WTC11 (cell line): ENCODE data around the gene CISD3. TPM values are rescaled to one million over a fixed set of nuclear protein-coding genes. Genes with fewer than 3 reads are reported as not detected.

ENCODE experiments used
- ATAC-seq: fragments of 200-7000 bp; cut with Tn5 transposase; 2 replicates; pipeline ENCODE4 v1.10.0; 2021; ENCODE audit warnings: mild to moderate bottlenecking, moderate library complexity
- CTCF ChIA-PET: fragments of 300-600 bp; sonication (Branson Sonifier 250); formaldehyde crosslinking; loops from one replicate; lab custom pipeline; 2021; ENCODE audit warnings: antibody characterized with exemption; lab: Charles Lee
- POLR2A ChIA-PET: fragments of 350-600 bp; sonication (Branson Sonifier 250); formaldehyde crosslinking; loops from one replicate; lab custom pipeline; 2021; ENCODE audit warnings: antibody characterized with exemption; lab: Charles Lee
- DNase-seq: peaks from one replicate; pipeline ENCODE4 v3.0.0; 2021; ENCODE audit warnings: low spot score
- H3K27ac Mint-ChIP-seq: 2 replicates; pipeline ENCODE4 v1.8.0; 2021; ENCODE audit warnings: mixed read lengths
- H3K27me3 Mint-ChIP-seq: 2 replicates; pipeline ENCODE4 v1.8.0; 2021; ENCODE audit warnings: low read depth, mild to moderate bottlenecking, moderate library complexity, mixed read lengths
- H3K36me3 Mint-ChIP-seq: 2 replicates; pipeline ENCODE4 v1.8.0; 2021; ENCODE audit warnings: mixed read lengths
- H3K4me1 Mint-ChIP-seq: 2 replicates; pipeline ENCODE4 v1.8.0; 2022; ENCODE audit warnings: mixed read lengths
- H3K4me3 Mint-ChIP-seq: 2 replicates; pipeline ENCODE4 v1.8.0; 2021; ENCODE audit warnings: mild to moderate bottlenecking, moderate library complexity, mixed read lengths
- H3K9me3 Mint-ChIP-seq: 2 replicates; pipeline ENCODE4 v1.8.0; 2021; ENCODE audit warnings: mixed read lengths
- ATF1 ChIP-seq: sonication (generic); formaldehyde crosslinking; IDR thresholded peaks from 2 replicates; pipeline ENCODE4 v1.8.1; 2023; ENCODE audit warnings: mild to moderate bottlenecking, moderate library complexity, missing genetic modification reagents
- CREB1 ChIP-seq: sonication (generic); formaldehyde crosslinking; IDR thresholded peaks from 2 replicates; pipeline ENCODE4 v1.8.0; 2023; ENCODE audit warnings: mild to moderate bottlenecking, missing genetic modification reagents
- JAZF1 ChIP-seq: fragments of 250-450 bp; sonication (Bioruptor Pico); IDR thresholded peaks from 2 replicates; pipeline ENCODE4 v1.9.0; 2021; ENCODE audit warnings: moderate library complexity, mild to moderate bottlenecking, inconsistent platforms
- SMAD4 ChIP-seq: sonication (generic); formaldehyde crosslinking; IDR thresholded peaks from 2 replicates; pipeline ENCODE4 v1.8.0; 2022; ENCODE audit warnings: mild to moderate bottlenecking, missing genetic modification reagents
- ZBTB21 ChIP-seq: sonication (generic); formaldehyde crosslinking; IDR thresholded peaks from 2 replicates; pipeline ENCODE4 v1.8.1; 2023; ENCODE audit warnings: mild to moderate bottlenecking, missing genetic modification reagents, borderline replicate concordance
- total RNA-seq: library from RNA; stranded (reverse); gene quantifications from 3 replicates; pipeline ENCODE4 v1.2.3, GENCODE V29; 2021
- TF ChIP-seq, protein P1 (sequence below): sonication (generic); formaldehyde crosslinking; IDR thresholded peaks from 2 replicates; pipeline ENCODE4 v1.8.1; 2023; ENCODE audit warnings: mild to moderate bottlenecking, missing genetic modification reagents
- TF ChIP-seq, protein P2 (sequence below): sonication (generic); formaldehyde crosslinking; IDR thresholded peaks from 2 replicates; pipeline ENCODE4 v1.8.0; 2022; ENCODE audit warnings: missing genetic modification reagents
- TF ChIP-seq, protein P3 (sequence below): sonication (generic); formaldehyde crosslinking; IDR thresholded peaks from 2 replicates; pipeline ENCODE4 v1.8.0; 2023; ENCODE audit warnings: mild to moderate bottlenecking, missing genetic modification reagents
- TF ChIP-seq, protein P4 (sequence below): fragments of 250-450 bp; sonication (Bioruptor Pico); IDR thresholded peaks from 2 replicates; pipeline ENCODE4 v1.9.0; 2021; ENCODE audit warnings: mild to moderate bottlenecking

CISD3 gene
- total RNA-seq, 1 experiment from 2014 or later, result 12.1 TPM

- TF ChIP-seq, protein P1, sequence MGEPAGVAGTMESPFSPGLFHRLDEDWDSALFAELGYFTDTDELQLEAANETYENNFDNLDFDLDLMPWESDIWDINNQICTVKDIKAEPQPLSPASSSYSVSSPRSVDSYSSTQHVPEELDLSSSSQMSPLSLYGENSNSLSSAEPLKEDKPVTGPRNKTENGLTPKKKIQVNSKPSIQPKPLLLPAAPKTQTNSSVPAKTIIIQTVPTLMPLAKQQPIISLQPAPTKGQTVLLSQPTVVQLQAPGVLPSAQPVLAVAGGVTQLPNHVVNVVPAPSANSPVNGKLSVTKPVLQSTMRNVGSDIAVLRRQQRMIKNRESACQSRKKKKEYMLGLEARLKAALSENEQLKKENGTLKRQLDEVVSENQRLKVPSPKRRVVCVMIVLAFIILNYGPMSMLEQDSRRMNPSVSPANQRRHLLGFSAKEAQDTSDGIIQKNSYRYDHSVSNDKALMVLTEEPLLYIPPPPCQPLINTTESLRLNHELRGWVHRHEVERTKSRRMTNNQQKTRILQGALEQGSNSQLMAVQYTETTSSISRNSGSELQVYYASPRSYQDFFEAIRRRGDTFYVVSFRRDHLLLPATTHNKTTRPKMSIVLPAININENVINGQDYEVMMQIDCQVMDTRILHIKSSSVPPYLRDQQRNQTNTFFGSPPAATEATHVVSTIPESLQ (CRISPR knock-in tag), result no peak
- TF ChIP-seq ZBTB21 (CRISPR knock-in tag) (no peak), CREB1 (no peak), JAZF1 (CRISPR knock-in tag) (no peak)
- TF ChIP-seq, protein P2, sequence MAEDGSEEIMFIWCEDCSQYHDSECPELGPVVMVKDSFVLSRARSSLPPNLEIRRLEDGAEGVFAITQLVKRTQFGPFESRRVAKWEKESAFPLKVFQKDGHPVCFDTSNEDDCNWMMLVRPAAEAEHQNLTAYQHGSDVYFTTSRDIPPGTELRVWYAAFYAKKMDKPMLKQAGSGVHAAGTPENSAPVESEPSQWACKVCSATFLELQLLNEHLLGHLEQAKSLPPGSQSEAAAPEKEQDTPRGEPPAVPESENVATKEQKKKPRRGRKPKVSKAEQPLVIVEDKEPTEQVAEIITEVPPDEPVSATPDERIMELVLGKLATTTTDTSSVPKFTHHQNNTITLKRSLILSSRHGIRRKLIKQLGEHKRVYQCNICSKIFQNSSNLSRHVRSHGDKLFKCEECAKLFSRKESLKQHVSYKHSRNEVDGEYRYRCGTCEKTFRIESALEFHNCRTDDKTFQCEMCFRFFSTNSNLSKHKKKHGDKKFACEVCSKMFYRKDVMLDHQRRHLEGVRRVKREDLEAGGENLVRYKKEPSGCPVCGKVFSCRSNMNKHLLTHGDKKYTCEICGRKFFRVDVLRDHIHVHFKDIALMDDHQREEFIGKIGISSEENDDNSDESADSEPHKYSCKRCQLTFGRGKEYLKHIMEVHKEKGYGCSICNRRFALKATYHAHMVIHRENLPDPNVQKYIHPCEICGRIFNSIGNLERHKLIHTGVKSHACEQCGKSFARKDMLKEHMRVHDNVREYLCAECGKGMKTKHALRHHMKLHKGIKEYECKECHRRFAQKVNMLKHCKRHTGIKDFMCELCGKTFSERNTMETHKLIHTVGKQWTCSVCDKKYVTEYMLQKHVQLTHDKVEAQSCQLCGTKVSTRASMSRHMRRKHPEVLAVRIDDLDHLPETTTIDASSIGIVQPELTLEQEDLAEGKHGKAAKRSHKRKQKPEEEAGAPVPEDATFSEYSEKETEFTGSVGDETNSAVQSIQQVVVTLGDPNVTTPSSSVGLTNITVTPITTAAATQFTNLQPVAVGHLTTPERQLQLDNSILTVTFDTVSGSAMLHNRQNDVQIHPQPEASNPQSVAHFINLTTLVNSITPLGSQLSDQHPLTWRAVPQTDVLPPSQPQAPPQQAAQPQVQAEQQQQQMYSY, result no peak
Observed at GRCh38 chr17:38761612-38762011, 31.5 kb downstream of the CISD3 start (continued).

DNA sequence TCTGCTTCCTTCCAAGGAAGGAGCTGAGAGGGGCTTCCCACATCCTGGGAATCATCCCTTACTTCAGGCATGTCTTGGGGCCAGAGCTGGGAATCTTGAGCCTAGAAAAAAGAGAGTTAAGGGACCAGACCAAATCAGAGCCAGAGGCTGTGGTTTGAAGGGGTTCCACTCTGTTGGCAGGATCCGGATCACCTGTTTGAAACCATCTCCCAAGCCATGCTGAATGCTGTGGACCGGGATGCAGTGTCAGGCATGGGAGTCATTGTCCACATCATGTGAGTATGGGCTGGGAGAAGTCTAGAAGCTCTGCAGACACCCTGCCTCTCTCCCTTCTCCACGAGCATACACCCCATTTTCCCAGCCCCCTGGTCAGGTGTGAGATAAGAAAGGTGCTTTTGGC is 32.1 kb downstream of the CISD3 start:
- DNase-seq, result no peak
- TF ChIP-seq, protein P3, sequence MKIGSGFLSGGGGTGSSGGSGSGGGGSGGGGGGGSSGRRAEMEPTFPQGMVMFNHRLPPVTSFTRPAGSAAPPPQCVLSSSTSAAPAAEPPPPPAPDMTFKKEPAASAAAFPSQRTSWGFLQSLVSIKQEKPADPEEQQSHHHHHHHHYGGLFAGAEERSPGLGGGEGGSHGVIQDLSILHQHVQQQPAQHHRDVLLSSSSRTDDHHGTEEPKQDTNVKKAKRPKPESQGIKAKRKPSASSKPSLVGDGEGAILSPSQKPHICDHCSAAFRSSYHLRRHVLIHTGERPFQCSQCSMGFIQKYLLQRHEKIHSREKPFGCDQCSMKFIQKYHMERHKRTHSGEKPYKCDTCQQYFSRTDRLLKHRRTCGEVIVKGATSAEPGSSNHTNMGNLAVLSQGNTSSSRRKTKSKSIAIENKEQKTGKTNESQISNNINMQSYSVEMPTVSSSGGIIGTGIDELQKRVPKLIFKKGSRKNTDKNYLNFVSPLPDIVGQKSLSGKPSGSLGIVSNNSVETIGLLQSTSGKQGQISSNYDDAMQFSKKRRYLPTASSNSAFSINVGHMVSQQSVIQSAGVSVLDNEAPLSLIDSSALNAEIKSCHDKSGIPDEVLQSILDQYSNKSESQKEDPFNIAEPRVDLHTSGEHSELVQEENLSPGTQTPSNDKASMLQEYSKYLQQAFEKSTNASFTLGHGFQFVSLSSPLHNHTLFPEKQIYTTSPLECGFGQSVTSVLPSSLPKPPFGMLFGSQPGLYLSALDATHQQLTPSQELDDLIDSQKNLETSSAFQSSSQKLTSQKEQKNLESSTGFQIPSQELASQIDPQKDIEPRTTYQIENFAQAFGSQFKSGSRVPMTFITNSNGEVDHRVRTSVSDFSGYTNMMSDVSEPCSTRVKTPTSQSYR (CRISPR knock-in tag), result no peak
- no peak for TF ChIP-seq ATF1 (CRISPR knock-in tag)
- TF ChIP-seq, all 79 proteins: peak for 0
- no peak for ATAC-seq
- Mint-ChIP-seq H3K36me3 (peaks cover 63% of the 10 kb centered on the region), H3K27me3 (no peaks in the 10 kb centered on the region), H3K4me3 (no peak overlapping the region), H3K9me3 (no peaks in the 10 kb centered on the region), H3K27ac (no peak overlapping the region), H3K4me1 (no peaks in the 10 kb centered on the region)
- ChIA-PET POLR2A (interaction anchor here (0.5 to 0.9 kb wide), 2 partner anchors 8 to 28 kb away, joined by 3 read pairs; no protein-coding TSS in a partner anchor), CTCF (interaction anchor here (0.5 to 1.5 kb wide), 16 partner anchors 10 to 717 kb away, joined by 3 to 7 read pairs (median 4); partner anchors contain the start of genes FBXO47, LASP1NB and PSMB3)

DNA sequence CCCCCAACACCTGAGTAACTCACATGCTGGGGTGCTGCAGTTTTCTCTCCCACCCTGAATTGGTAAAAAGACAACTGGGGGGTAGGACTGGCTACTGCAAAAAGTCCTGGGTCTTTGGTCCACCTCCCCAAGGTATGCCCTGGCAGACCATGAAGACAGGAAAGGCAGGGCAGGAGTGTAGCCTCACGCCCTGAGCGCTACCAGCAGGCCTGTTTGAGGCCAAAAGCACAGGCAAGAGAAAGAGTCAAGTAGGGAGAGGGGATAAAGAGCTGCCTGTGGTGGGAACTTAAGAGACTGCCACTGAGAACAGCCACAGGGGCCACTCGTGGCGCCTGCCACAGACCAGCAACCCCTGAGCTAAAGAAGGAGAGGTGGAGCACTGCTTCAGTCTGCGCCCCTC is 36.2 kb downstream of the CISD3 start:
- Mint-ChIP-seq H3K9me3 (no peaks in the 10 kb centered on the region), H3K27ac (no peak overlapping the region; the same call in 1 of the 2 replicates), H3K36me3 (peaks cover 77% of the 10 kb centered on the region), H3K27me3 (no peaks in the 10 kb centered on the region), H3K4me1 (no peaks in the 10 kb centered on the region), H3K4me3 (no peak overlapping the region)
- ATAC-seq (no peak), DNase-seq (no peak)
- CTCF ChIA-PET, result no interaction called here
- POLR2A ChIA-PET, result no interaction called here
- no peak for TF ChIP-seq SMAD4 (CRISPR knock-in tag)
- TF ChIP-seq, protein P4, sequence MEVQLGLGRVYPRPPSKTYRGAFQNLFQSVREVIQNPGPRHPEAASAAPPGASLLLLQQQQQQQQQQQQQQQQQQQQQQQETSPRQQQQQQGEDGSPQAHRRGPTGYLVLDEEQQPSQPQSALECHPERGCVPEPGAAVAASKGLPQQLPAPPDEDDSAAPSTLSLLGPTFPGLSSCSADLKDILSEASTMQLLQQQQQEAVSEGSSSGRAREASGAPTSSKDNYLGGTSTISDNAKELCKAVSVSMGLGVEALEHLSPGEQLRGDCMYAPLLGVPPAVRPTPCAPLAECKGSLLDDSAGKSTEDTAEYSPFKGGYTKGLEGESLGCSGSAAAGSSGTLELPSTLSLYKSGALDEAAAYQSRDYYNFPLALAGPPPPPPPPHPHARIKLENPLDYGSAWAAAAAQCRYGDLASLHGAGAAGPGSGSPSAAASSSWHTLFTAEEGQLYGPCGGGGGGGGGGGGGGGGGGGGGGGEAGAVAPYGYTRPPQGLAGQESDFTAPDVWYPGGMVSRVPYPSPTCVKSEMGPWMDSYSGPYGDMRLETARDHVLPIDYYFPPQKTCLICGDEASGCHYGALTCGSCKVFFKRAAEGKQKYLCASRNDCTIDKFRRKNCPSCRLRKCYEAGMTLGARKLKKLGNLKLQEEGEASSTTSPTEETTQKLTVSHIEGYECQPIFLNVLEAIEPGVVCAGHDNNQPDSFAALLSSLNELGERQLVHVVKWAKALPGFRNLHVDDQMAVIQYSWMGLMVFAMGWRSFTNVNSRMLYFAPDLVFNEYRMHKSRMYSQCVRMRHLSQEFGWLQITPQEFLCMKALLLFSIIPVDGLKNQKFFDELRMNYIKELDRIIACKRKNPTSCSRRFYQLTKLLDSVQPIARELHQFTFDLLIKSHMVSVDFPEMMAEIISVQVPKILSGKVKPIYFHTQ, result no peak
